ENCODE data around the gene IFIH1.

IFIH1 gene

GRCh38 chr2:162308747-162309503, 9.6 kb downstream of the IFIH1 start:
- DNase-seq (ENCODE audit: low read depth in 2 of 2) = no peak

GRCh38 chr2:162305901-162306300, 12.6 kb downstream of the IFIH1 start:
- DNase-seq (ENCODE audit: low read depth in 2 of 2) = no peak

GRCh38 chr2:162301877-162302276, 16.6 kb downstream of the IFIH1 start:
- DNase-seq (ENCODE audit: low read depth in 2 of 2) = no peak

- DNase-seq (ENCODE audit: low read depth in 2 of 2) = peak; percentile 43 to 47
These were observed 17.2 kb downstream of the IFIH1 start for GRCh38 chr2:162301151-162301804.

GRCh38 chr2:162300266-162300665, 18.2 kb downstream of the IFIH1 start:
- DNase-seq (ENCODE audit: low read depth in 2 of 2) = no peak

- DNase-seq (ENCODE audit: low read depth in 2 of 2) = no peak
These were observed 19.7 kb downstream of the IFIH1 start for GRCh38 chr2:162298669-162299335.

- peak; percentile 65 for DNase-seq (ENCODE audit: low read depth in 2 of 2)
These were observed 20.4 kb downstream of the IFIH1 start for GRCh38 chr2:162297925-162298552.

- DNase-seq (ENCODE audit: low read depth in 2 of 2) = no peak
These were observed 23.5 kb downstream of the IFIH1 start for GRCh38 chr2:162295009-162295408.

- DNase-seq (ENCODE audit: low read depth in 2 of 2) = no peak
These were observed 25.2 kb downstream of the IFIH1 start for GRCh38 chr2:162293122-162293786.

- no peak for DNase-seq (ENCODE audit: low read depth in 2 of 2)
These were observed 26.7 kb downstream of the IFIH1 start for GRCh38 chr2:162291748-162292147.

GRCh38 chr2:162282765-162283425, 35.6 kb downstream of the IFIH1 start:
- peak in 1 of 2 experiments; percentile 42 for DNase-seq (ENCODE audit: low read depth in 2 of 2)

- no peak for DNase-seq (ENCODE audit: low read depth in 2 of 2)
These were observed 37.8 kb downstream of the IFIH1 start for GRCh38 chr2:162280654-162281053.

- DNase-seq (ENCODE audit: low read depth in 2 of 2) = no peak
These were observed 41.1 kb downstream of the IFIH1 start for GRCh38 chr2:162277381-162277780.

- DNase-seq (ENCODE audit: low read depth in 2 of 2) = no peak
These were observed 50.5 kb downstream of the IFIH1 start for GRCh38 chr2:162267996-162268395.

GRCh38 chr2:162267496-162267895, 51.0 kb downstream of the IFIH1 start:
- DNase-seq (ENCODE audit: low read depth in 2 of 2) = no peak

- DNase-seq (ENCODE audit: low read depth in 2 of 2) = no peak
These were observed 52.1 kb downstream of the IFIH1 start for GRCh38 chr2:162266460-162266760.

- DNase-seq (ENCODE audit: low read depth in 2 of 2) = no peak
These were observed 52.6 kb downstream of the IFIH1 start for GRCh38 chr2:162265666-162266459.

GRCh38 chr2:162261032-162261945, 57.2 kb downstream of the IFIH1 start:
- DNase-seq (ENCODE audit: low read depth in 2 of 2) = no peak

GRCh38 chr2:162258686-162259085, 59.8 kb downstream of the IFIH1 start:
- no peak for DNase-seq (ENCODE audit: low read depth in 2 of 2)

- no peak for DNase-seq (ENCODE audit: low read depth in 2 of 2)
These were observed 60.3 kb downstream of the IFIH1 start for GRCh38 chr2:162258169-162258568.
